Spleen (tissue), 11 donors: ENCODE measurements around the gene EXOSC1. TPM values are rescaled to one million over a fixed set of nuclear protein-coding genes. Genes with fewer than 3 reads are reported as not detected.
"Not testable (repeated sequence)": the region's sequence is repeated elsewhere in the genome, so short reads cannot be mapped to it uniquely, and the experiment has no call there.

Experiments
- DNase-seq: peaks from one replicate; pipeline ENCODE4 v3.0.0-alpha.2; 2020
- H3K27ac ChIP-seq, 8 donors: fragments of 200-600 bp; sonication (generic) in 7 of 8; 1 replicate in 4 of 8; 2 replicates in 4 of 8; pipeline versions ENCODE4 v1.5.0 to v1.8.0; 2016 to 2021; ENCODE audit warnings: inconsistent platforms in 4 of 8, mild to moderate bottlenecking in 4 of 8, moderate library complexity in 1 of 8
- H3K27me3 ChIP-seq, 7 donors: fragments of 200-600 bp; sonication (generic) in 6 of 7; replicated peaks in 1 of 7; 1 replicate in 4 of 7; 2 replicates in 3 of 7; pipeline versions ENCODE4 v1.5.0 to v1.8.0; 2016 to 2021; ENCODE audit warnings: inconsistent platforms in 3 of 7, mild to moderate bottlenecking in 1 of 7
- H3K36me3 ChIP-seq, 6 donors: fragments of 200-600 bp; sonication (generic) in 5 of 6; 1 replicate in 4 of 6; 2 replicates in 2 of 6; pipeline versions ENCODE4 v1.5.0 to v1.8.0; 2016 to 2021; ENCODE audit warnings: inconsistent platforms in 2 of 6
- H3K4me1 ChIP-seq, 6 donors: fragments of 200-600 bp; sonication (generic) in 5 of 6; 1 replicate in 3 of 6; 2 replicates in 3 of 6; pipeline versions ENCODE4 v1.5.0 to v1.8.0; 2016 to 2021; ENCODE audit warnings: inconsistent platforms in 3 of 6
- H3K4me3 ChIP-seq, 8 donors: fragments of 200-600 bp; sonication (generic) in 7 of 8; 1 replicate in 4 of 8; 2 replicates in 4 of 8; pipeline versions ENCODE4 v1.5.0 to v1.8.0; 2016 to 2021; ENCODE audit warnings: inconsistent platforms in 4 of 8, mild to moderate bottlenecking in 4 of 8, moderate library complexity in 2 of 8
- H3K9me3 ChIP-seq, 8 donors: fragments of 200-600 bp; sonication (generic) in 7 of 8; 1 replicate in 4 of 8; 2 replicates in 4 of 8; pipeline versions ENCODE4 v1.5.0 to v1.8.0; 2016 to 2021; ENCODE audit warnings: inconsistent platforms in 4 of 8
- CTCF ChIP-seq, 11 experiments: fragments of 200-600 bp in 7 of 11; fragments of 450-650 bp in 4 of 11; sonication (generic) in 4 of 11; IDR thresholded peaks in 8 of 11; conservative IDR thresholded peaks in 3 of 11; 1 replicate in 7 of 11; 2 replicates in 4 of 11; pipeline versions ENCODE4 v1.4.0 to v1.8.0; 2016 to 2021; ENCODE audit warnings: antibody characterized with exemption in 11 of 11, inconsistent platforms in 4 of 11, mild to moderate bottlenecking in 1 of 11
- POLR2A ChIP-seq, 3 donors: fragments of 450-650 bp; IDR thresholded peaks; one replicate each; pipeline ENCODE4 v1.5.1; 2017; ENCODE audit warnings: antibody characterized with exemption in 3 of 3, mild to moderate bottlenecking in 1 of 3
- POLR2AphosphoS5 ChIP-seq, 3 donors: sonication (generic); formaldehyde crosslinking; IDR thresholded peaks; one replicate each; pipeline ENCODE4 v1.5.1; 2017; ENCODE audit warnings: antibody characterized with exemption in 3 of 3
- WGBS, 5 donors: extraction: QIAGEN DNeasy Blood & Tissue Kit in 3 of 5; methylation state at CpG; one replicate each; pipeline versions ENCODE4 v1.1.5 to v1.1.7; 2013 to 2018; 5-methylcytosine and 5-hydroxymethylcytosine counted together
- intact Hi-C: fragments of 100-400 bp; cut with DNase I; formaldehyde crosslinking; loops from one replicate; pipeline ENCODE4 v1.15.0; 2023; ENCODE audit warnings: low total_unique reads
- polyA plus RNA-seq, 3 donors: library from polyadenylated mRNA; stranded (reverse); fragments of 200-250 nt; gene quantifications; one replicate each; pipeline ENCODE4 v1.2.1, GENCODE V29; 2013
- total RNA-seq, 7 donors: library from RNA; depleted of rRNA in 3 of 7; stranded (reverse); fragments of >200 nt in 3 of 7; fragmentation: NEBNext Ultra II Directional in 4 of 7; extraction: Animal tissue kit (Norgen Biotek cat#: 25700) in 4 of 7; gene quantifications; one replicate each; pipeline versions ENCODE4 v1.1.0 to v1.2.1, GENCODE V29; 2016 to 2021
- donor health status: healthy with polysubstance abuse.
- donor health status: DM: no; HTN: no; CAD: no; lungs with moderate emphysema.
- donor health status: DM: no; HTN: no; CAD: no.
- donor health status: Bipolar disorder and iron deficiency.
- donor health status: healthy.
- donor health status: DM: no; HTN: no; CAD: no.
- donor health status: DM: yes; HTN: yes; CAD: no.

EXOSC1 gene
- total and polyA plus RNA-seq, 10 donors, result 28.7 to 50.5 (median 37.2) TPM

- intact Hi-C loops, result no loop called here
- Histone ChIP-seq H3K4me1 (peaks cover 23 to 68% (median 46%) of the 10 kb centered on the region in 6 donors), H3K4me3 (peak overlapping the region; percentile 60 to 99 (median 86)), H3K27me3 (no peaks in the 10 kb centered on the region), H3K9me3 (no peaks in the 10 kb centered on the region), H3K36me3 (peaks cover 0 to 35% (median 28%) of the 10 kb centered on the region in 6 donors), H3K27ac (peak overlapping the region in 7 of 8 donors; percentile 58 to 95 (median 94))
- WGBS, 5 donors, result 26 to 53% (median 32%) methylated on average over 9 of the region's 9 CpGs
- no peak for TF ChIP-seq CTCF (IDR thresholded peaks at IDR 0.05 in 8 of 11, conservative IDR thresholded peaks at IDR 0.05 in 3 of 11)
- TF ChIP-seq POLR2AphosphoS5 (IDR thresholded peaks at IDR 0.05), result no peak
- no peak for TF ChIP-seq POLR2A (IDR thresholded peaks at IDR 0.05)
- no peak for DNase-seq
Observed at GRCh38 chr10:97427571-97428179, 18.1 kb downstream of the EXOSC1 start.

GRCh38 chr10:97426776-97427570 is 18.8 kb downstream of the EXOSC1 start:
- TF ChIP-seq CTCF (IDR thresholded peaks at IDR 0.05 in 8 of 11, conservative IDR thresholded peaks at IDR 0.05 in 3 of 11) (no peak), POLR2A (IDR thresholded peaks at IDR 0.05) (no peak), POLR2AphosphoS5 (IDR thresholded peaks at IDR 0.05) (no peak)
- Histone ChIP-seq H3K36me3 (peaks cover 0 to 30% (median 26%) of the 10 kb centered on the region in 6 donors), H3K4me1 (peaks cover 23 to 75% (median 46%) of the 10 kb centered on the region in 6 donors), H3K9me3 (no peaks in the 10 kb centered on the region), H3K27ac (peak overlapping the region; percentile 79 to 95 (median 94)), H3K27me3 (no peaks in the 10 kb centered on the region), H3K4me3 (peak overlapping the region; percentile 60 to 99 (median 86))
- intact Hi-C loops, result no loop called here
- no peak for DNase-seq
- 15 to 28% (median 23%) methylated on average over 34 of the region's 34 CpGs for WGBS, 5 donors

- 0 to 2% (median 0%) methylated on average over 32 to 88 of the region's 90 CpGs for WGBS, 5 donors
- intact Hi-C loops, result no loop called here
- Histone ChIP-seq H3K27ac (peak within 1 kb of the TSS; percentile 79 to 95 (median 94)), H3K27me3 (no peaks in the 10 kb centered on the region), H3K4me1 (peaks cover 23 to 83% (median 48%) of the 10 kb centered on the region in 6 donors), H3K36me3 (peaks cover 0 to 22% (median 18%) of the 10 kb centered on the region in 6 donors), H3K4me3 (peak within 1 kb of the TSS; percentile 60 to 99 (median 86)), H3K9me3 (no peaks in the 10 kb centered on the region)
- TF ChIP-seq POLR2A (IDR thresholded peaks at IDR 0.05), result peak in 1 of 3 donors; percentile 60
- TF ChIP-seq CTCF (IDR thresholded peaks at IDR 0.05 in 8 of 11, conservative IDR thresholded peaks at IDR 0.05 in 3 of 11), result peak; percentile 47 to 88 (median 72)
- peak; percentile 92 to 95 (median 94) for TF ChIP-seq POLR2AphosphoS5 (IDR thresholded peaks at IDR 0.05)
- peak; percentile 99 for DNase-seq
Observed at GRCh38 chr10:97425964-97426775, 19.6 kb downstream of the EXOSC1 start, which contains the start of gene PGAM1. PGAM1 (plus strand) TSS chr10:97426191; CDS start chr10:97426308, 117 bp downstream.

- intact Hi-C loops, DNase-seq, H3K4me3 ChIP-seq, H3K9me3 ChIP-seq, H3K36me3 ChIP-seq, H3K27me3 ChIP-seq: not testable (repeated sequence)
- Histone ChIP-seq H3K4me1 (peaks cover 23 to 93% (median 56%) of the 10 kb centered on the region in 6 donors), H3K27ac (peak overlapping the region; percentile 48 to 95 (median 94))
- whole genome bisulfite sequencing, 5 donors, result 53 to 79% (median 65%) methylated on average over 8 of the region's 8 CpGs
Observed at GRCh38 chr10:97423757-97424098, 22.1 kb downstream of the EXOSC1 start.
